ENCODE data around the gene MTF1.

Gene MTF1

GRCh38 chr1:37764888-37765441, 94.4 kb downstream of the MTF1 start, which contains the start of gene EPHA10:
Gene EPHA10, minus strand, starts transcription at chr1:37765120. Its CDS starts 54 bp downstream, at chr1:37765066.
- no peak for TF ChIP-seq CTCF (IDR thresholded peaks at IDR 0.05)

- no peak for TF ChIP-seq CTCF (IDR thresholded peaks at IDR 0.05)
Observed at GRCh38 chr1:37764414-37764825, 95.0 kb downstream of the MTF1 start.

GRCh38 chr1:37763791-37764413, 95.5 kb downstream of the MTF1 start:
- TF ChIP-seq CTCF (IDR thresholded peaks at IDR 0.05), result no peak

GRCh38 chr1:37762516-37762915, 96.9 kb downstream of the MTF1 start:
- TF ChIP-seq CTCF (IDR thresholded peaks at IDR 0.05), result no peak

- TF ChIP-seq CTCF (IDR thresholded peaks at IDR 0.05), result no peak
Observed at GRCh38 chr1:37761416-37762095, 97.8 kb downstream of the MTF1 start.
